HG03060 (cell line): Measurements from ENCODE around the gene TOB1.

Experiments
- ATAC-seq: cut with Tn5 transposase; IDR thresholded peaks from one replicate; pipeline ENCODE4 v1.9.1; 2021; ENCODE audit warnings: low read depth, moderate number of reproducible peaks; ENCODE audit not compliant: unreplicated experiment

TOB1 gene

DNA sequence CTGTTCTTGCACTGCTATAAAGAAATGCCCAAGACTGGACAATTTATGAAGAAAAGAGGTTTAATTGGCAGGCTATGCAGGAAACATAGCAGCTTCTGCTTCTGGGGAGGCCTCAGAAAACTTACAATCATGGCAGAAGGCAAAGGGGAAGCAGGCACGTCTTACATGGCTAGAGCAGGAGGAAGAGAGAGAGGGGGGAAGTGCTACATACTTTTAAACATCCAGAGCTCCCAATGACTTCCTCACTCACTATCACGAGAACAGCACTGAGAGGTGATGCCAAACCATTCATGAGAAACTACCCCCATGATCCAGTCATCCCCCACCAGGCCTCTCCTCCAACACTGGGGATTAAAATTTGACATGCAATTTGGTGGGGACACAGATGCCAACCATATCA, 17.4 kb downstream of the TOB1 start:
- ATAC-seq: no peak

DNA sequence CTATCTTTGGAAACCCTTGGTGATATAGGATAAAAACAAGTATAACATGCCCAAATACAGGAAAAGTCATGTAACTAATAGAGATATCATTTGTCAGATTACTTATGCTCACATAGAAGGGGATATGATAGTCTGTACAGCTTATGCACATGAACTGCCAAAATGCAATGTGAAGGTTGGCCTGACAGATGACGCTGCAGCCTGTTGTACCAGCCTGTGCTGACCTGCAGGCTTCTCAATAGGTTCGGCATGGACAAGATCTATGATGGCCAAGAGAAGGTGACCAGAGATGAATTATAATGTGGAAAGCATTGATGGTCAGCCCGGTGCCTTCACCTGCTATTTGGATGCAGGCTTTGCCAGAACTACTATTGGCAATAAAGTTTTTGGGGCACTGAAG, 18.1 kb downstream of the TOB1 start:
- ATAC-seq: no peak

- ATAC-seq: no peak
These were observed 18.6 kb downstream of the TOB1 start for GRCh38 chr17:50847566-50847965.

DNA sequence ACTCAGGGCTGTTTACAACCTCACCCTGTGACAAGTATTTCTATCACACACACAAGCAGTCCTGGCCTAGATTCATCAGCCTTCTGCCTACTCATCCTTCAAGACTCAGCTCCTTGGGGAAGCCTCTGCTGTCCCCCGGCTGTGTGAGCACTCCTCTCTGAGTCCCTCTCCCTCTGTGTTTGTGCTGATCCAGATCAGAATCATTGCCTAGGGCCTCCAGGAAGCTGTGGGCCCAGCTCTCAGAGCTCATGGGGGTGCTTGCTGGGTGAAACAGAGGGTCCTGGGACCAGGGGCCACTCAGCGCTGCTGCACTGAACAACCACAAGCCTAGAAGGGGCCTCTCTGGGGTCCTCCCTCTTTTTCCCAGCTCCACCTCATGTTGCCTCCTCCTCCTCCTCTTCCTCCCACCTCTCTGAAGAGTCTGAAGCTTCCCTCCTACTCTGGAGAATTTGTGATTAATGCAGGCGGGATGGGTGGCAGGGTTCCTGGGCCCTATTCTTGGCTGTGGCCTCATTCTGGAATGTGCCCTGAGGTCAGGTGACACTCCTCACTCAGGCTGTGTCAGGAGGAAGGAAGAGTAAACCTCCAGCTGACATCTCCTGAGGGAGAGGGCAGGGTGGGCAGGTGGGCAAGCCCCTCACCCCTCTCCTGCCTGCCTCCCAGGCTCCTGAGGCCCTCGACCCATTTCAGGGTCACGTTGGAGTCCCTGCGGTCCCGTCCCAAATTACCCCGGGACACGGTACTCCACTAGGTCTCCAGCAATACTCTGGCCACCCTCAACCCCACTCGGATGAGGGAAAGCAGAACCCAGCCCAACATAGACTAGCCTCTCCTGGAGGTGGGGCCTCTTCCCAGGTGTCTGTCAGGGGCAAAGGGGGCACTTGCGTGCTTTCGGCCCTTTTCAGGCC, 20.7 kb downstream of the TOB1 start:
- ATAC-seq: no peak

GRCh38 chr17:50844117-50844700, 21.9 kb downstream of the TOB1 start:
- no peak for ATAC-seq

DNA sequence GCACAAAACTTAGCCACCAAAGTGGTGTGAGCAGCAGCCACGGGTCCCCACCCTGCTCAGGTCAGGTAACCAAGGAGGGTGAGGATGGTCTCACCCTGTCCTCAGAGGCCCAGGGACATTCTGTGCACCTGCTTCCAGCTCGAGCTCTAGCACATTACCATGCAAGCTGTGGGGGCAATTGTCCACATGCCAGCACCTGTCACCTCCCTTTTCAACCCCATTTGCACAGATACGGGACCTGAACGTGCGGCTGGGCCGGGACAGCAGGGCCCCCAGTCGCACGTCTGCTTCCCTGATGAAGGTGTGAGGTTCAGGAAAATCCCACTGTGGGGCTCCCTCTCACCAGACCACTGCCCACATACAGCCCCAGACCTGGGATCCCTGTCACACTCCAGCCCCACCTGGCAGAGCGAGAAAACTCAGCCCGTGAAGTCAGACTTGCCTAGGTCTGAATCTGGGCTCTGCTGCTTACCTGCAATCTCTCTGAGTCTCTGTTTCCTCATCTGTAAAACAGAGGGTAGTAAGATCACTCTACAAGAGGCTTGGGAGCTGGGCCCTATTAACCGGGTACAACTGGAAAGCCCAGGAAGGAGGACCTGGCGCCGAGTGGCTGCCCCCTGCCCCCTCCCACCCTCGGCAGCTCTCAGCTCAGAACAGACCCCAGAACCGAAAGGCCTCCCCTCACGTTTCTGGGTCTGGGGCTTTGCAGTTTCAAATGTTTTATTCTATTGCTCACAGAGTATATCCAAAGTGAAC, 22.8 kb downstream of the TOB1 start:
- ATAC-seq: no peak

GRCh38 chr17:50842506-50843149, 23.5 kb downstream of the TOB1 start:
- no peak for ATAC-seq

DNA sequence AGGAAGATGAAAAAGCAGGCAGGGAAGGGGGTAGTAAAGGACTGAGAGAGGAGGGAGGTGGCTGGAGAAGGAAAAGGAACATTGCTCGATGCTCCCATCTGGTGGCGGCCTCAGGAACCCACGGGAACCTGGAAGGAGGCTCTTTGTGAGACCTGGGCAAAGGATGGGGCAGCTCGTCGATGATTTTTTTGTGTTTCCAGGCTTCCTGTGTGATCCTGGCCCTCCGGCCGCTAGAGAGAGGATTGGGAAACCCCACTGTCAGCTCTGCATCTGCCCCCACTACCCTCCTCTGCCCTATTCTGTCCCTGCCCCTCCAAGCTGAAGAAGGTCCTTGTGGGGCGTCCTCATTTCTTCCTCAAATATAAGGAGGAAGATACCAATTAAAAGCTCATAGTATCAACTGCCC, 24.2 kb downstream of the TOB1 start:
- no peak for ATAC-seq

GRCh38 chr17:50841277-50841948, 24.7 kb downstream of the TOB1 start:
- ATAC-seq: no peak

- ATAC-seq: no peak
These were observed 25.8 kb downstream of the TOB1 start for GRCh38 chr17:50840311-50840851.

- ATAC-seq: no peak
These were observed 26.4 kb downstream of the TOB1 start for GRCh38 chr17:50839591-50840310.

DNA sequence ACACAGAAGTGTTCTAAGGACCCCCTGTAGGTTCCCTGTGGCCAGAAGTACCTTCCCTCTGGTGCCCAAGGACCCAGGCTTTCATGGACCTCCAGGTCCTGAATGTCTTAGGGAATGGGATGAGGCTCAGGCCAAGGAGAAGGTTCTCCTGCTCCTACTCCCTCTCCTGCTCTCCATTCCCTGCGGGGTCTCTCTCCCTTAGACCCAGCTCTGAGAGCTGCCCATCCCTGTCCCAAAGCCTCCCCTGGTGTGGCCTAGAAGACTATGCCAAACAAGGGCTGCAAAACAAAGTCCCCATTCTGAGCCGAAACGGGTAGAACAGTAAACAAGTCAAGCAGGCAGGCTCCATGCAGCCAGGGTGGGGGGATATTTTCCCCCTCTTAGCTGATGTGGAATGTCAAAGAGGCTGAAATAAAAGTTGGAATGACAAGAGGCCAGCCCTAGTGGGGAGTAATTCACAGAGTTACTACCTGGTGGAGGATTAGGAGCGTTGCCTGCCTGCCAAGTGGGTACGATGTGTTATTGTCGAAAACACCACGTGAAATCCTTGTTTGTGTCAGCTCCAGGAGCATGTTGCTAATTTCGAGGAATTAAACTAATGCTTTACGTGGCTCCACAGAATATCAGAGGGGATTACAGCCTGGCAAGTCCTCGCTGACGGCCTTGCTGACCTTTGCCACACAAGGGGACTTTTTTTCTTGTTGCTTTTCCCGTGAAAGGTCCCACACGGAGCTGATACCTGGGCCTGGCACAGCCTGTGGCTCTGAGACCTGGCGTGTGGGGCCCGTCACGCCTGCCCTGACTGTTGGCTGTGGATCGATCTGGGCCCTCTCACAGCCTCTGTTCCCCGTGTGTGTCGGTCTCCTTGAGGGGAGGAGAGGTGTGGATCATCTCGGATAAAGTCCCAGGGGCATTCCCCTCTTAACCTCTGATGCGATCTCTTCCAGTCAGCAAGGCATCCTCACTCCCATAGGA, 27.9 kb downstream of the TOB1 start:
- no peak for ATAC-seq

DNA sequence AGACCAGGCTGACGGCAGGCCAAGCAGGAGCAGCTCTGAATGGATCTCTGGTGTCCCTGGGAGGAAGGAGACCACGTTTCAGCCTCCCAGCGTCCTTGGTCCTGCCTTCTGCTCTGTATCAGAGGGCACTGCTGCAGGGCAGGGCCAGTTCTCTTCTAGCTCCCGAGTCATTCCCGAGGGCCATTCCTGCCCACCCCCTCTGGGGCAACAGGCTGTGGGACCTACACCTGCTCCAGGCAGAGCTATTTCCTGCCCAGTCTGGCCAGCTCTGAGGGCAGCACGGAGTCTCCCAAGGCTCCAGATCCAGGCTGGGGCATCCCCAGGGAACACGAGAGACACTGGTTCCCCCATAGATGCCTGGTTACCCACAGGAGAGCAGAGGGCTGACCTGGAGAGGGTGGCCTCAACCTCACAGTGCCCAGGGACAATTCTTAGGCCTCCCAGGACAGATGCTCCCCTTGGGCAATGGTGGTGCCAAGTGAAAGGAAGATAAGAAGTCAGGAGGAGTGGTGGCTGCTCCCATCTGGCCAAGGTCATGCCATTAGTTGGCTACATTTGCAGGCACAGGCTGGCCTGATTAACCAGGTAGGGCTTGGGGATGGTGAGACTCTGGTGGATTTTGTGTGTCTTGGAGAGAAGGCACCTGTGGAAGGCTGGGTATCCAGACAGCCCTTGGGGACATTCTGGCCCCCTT, 28.7 kb downstream of the TOB1 start:
- no peak for ATAC-seq

GRCh38 chr17:50836826-50837225, 29.3 kb downstream of the TOB1 start:
- no peak for ATAC-seq

GRCh38 chr17:50835301-50836234, 30.6 kb downstream of the TOB1 start, which contains the start of gene WFIKKN2:
Gene WFIKKN2 (plus strand): TSS chr17:50835586. CDS start chr17:50835938, 352 bp downstream.
- no peak for ATAC-seq
